ENCODE results near the gene SLC19A2. TPM values are rescaled to one million over a fixed set of nuclear protein-coding genes. Genes with fewer than 3 reads are reported as not detected.

Gene SLC19A2
- total and polyA plus RNA-seq, 8 donors = 5.8 to 84.3 (median 16.7) TPM

- Histone ChIP-seq H3K9me3 (no peaks in the 10 kb centered on the region), H3K4me1 (peaks cover 10 to 31% (median 14%) of the 10 kb centered on the region in 4 donors), H3K4me3 (no peak overlapping the region), H3K27me3 (no peaks in the 10 kb centered on the region), H3K36me3 (no peaks in the 10 kb centered on the region), H3K27ac (no peak overlapping the region)
- TF ChIP-seq, protein P1, sequence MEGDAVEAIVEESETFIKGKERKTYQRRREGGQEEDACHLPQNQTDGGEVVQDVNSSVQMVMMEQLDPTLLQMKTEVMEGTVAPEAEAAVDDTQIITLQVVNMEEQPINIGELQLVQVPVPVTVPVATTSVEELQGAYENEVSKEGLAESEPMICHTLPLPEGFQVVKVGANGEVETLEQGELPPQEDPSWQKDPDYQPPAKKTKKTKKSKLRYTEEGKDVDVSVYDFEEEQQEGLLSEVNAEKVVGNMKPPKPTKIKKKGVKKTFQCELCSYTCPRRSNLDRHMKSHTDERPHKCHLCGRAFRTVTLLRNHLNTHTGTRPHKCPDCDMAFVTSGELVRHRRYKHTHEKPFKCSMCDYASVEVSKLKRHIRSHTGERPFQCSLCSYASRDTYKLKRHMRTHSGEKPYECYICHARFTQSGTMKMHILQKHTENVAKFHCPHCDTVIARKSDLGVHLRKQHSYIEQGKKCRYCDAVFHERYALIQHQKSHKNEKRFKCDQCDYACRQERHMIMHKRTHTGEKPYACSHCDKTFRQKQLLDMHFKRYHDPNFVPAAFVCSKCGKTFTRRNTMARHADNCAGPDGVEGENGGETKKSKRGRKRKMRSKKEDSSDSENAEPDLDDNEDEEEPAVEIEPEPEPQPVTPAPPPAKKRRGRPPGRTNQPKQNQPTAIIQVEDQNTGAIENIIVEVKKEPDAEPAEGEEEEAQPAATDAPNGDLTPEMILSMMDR (IDR thresholded peaks at IDR 0.05) = no peak
- TF ChIP-seq POLR2A (IDR thresholded peaks at IDR 0.05) (no peak), EP300 (IDR thresholded peaks at IDR 0.05) (no peak), POLR2AphosphoS5 (IDR thresholded peaks at IDR 0.05) (no peak)
- intact Hi-C loops (cut with DNase I; ENCODE audit: low total_unique reads) = no loop called here
- DNase-seq = no peak
- WGBS, 5 donors = 27 to 55% (median 50%) methylated on average over 1 of the region's 1 CpG
Measured at GRCh38 chr1:169526120-169526832, 40.5 kb upstream of the SLC19A2 start.

- 53 to 76% (median 61%) methylated on average over 1 of the region's 1 CpG for WGBS, 5 donors
- TF ChIP-seq EP300 (IDR thresholded peaks at IDR 0.05) (no peak), POLR2AphosphoS5 (IDR thresholded peaks at IDR 0.05) (no peak), POLR2A (IDR thresholded peaks at IDR 0.05) (no peak)
- TF ChIP-seq, protein P1 (IDR thresholded peaks at IDR 0.05) = no peak
- peaks cover 10 to 31% (median 14%) of the 10 kb centered on the region in 4 donors for H3K4me1 ChIP-seq
- DNase-seq = no peak
- no peaks in the 10 kb centered on the region for H3K27me3 ChIP-seq
- no peaks in the 10 kb centered on the region for H3K9me3 ChIP-seq
- H3K4me3 ChIP-seq = no peak overlapping the region
- no peak overlapping the region for H3K27ac ChIP-seq
- intact Hi-C loops (cut with DNase I; ENCODE audit: low total_unique reads) = no loop called here
- no peaks in the 10 kb centered on the region for H3K36me3 ChIP-seq
Measured at GRCh38 chr1:169525391-169525790, 39.6 kb upstream of the SLC19A2 start.

- TF ChIP-seq POLR2AphosphoS5 (IDR thresholded peaks at IDR 0.05) (no peak), EP300 (IDR thresholded peaks at IDR 0.05) (no peak), POLR2A (IDR thresholded peaks at IDR 0.05) (no peak)
- TF ChIP-seq, protein P1 (IDR thresholded peaks at IDR 0.05) = no peak
- Histone ChIP-seq H3K4me3 (no peak overlapping the region), H3K27ac (no peak overlapping the region), H3K27me3 (no peaks in the 10 kb centered on the region), H3K36me3 (no peaks in the 10 kb centered on the region), H3K9me3 (no peaks in the 10 kb centered on the region), H3K4me1 (peaks cover 7 to 19% (median 8%) of the 10 kb centered on the region in 4 donors)
- DNase-seq = no peak
- intact Hi-C loops (cut with DNase I; ENCODE audit: low total_unique reads) = no loop called here
Measured at GRCh38 chr1:169523904-169524303, 38.2 kb upstream of the SLC19A2 start.

- TF ChIP-seq POLR2A (IDR thresholded peaks at IDR 0.05) = no peak
- Histone ChIP-seq H3K36me3 (no peaks in the 10 kb centered on the region), H3K9me3 (no peaks in the 10 kb centered on the region), H3K4me1 (peaks cover 0 to 8% (median 0%) of the 10 kb centered on the region in 4 donors), H3K27me3 (no peaks in the 10 kb centered on the region), H3K27ac (no peak overlapping the region), H3K4me3 (no peak overlapping the region)
- DNase-seq = peak in 1 of 2 donors; percentile 66
- WGBS, 5 donors = 59 to 100% (median 72%) methylated on average over 1 of the region's 1 CpG
- intact Hi-C loops (cut with DNase I; ENCODE audit: low total_unique reads) = no loop called here
Measured at GRCh38 chr1:169521226-169521625, 35.5 kb upstream of the SLC19A2 start.

DNA sequence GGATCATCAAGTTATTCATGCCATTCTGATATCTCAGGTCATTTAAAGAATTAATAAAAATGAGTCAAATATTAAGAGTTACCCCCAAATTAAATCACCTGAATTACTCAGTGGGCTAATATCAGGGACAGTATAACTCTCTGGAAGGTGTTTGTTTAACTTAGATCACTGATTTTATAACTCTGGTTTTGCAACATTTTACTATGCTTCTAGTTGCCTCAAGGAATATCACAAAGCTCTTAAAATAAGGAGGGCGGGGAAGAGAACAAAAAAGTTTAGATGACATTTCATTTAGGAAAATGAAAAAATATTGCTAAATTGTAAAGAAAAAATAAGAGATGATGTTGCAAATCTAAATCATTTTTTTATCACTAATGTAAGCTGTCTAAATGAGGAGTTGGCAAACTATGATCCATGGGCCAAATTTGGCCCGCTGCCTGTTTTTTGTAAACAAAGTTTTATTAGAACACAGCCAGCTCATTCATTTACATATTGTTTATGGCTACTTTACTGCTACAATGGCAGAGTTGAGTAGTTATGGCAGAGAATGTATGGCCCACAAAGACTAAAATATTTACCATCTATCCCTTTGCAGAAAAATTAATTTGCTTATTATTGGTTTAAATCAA, 31.9 kb upstream of the SLC19A2 start:
- H3K27me3 ChIP-seq = no peaks in the 10 kb centered on the region
- intact Hi-C loops (cut with DNase I; ENCODE audit: low total_unique reads) = no loop called here
- TF ChIP-seq EP300 (IDR thresholded peaks at IDR 0.05) = no peak
- WGBS, 5 donors = 84 to 96% (median 89%) methylated on average over 2 of the region's 2 CpGs
- no peaks in the 10 kb centered on the region for H3K36me3 ChIP-seq
- H3K27ac ChIP-seq = no peak overlapping the region
- no peak overlapping the region for H3K4me3 ChIP-seq
- H3K9me3 ChIP-seq = no peaks in the 10 kb centered on the region
- no peak for DNase-seq
- peaks cover 0 to 5% (median 0%) of the 10 kb centered on the region in 4 donors for H3K4me1 ChIP-seq

All from stomach (tissue), 9 donors.